Suppressor macrophage (primary cell): ENCODE measurements around the gene ITPR2.
A peak's percentile ranks its signal among the peaks of the same experiment; 100 is the strongest.
"Not testable (repeated sequence)": the region's sequence is repeated elsewhere in the genome, so short reads cannot be mapped to it uniquely, and the experiment has no call there.

ENCODE experiments used
- DNase-seq, 4 experiments: peaks; one replicate each; pipeline ENCODE4 v3.0.0-alpha.2; 2020 to 2022

Gene ITPR2

DNA sequence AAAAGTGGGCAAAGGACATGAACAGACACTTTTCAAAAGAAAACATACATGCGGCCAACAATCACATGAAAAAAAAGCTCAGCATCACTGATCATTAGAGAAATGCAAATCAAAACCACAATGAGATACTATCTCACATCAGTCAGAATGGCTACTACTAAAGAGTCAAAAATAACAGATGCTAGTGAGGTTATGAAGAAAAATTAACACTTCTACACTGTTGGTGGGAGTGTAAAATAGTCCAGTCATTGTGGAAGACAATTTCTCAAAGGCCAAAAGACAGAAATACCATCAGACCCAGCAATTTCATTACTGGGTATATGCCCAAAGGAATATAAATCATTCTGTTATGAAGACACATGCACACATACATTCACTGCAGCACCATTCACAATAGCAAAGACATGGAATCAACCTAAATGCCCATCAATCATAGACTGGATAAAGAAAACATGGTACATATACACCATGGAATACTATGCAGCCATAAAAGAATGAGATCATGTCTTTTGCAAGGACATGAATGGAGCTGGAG lies 103.8 kb downstream of the ITPR2 start:
- not testable (repeated sequence) for DNase-seq

DNA sequence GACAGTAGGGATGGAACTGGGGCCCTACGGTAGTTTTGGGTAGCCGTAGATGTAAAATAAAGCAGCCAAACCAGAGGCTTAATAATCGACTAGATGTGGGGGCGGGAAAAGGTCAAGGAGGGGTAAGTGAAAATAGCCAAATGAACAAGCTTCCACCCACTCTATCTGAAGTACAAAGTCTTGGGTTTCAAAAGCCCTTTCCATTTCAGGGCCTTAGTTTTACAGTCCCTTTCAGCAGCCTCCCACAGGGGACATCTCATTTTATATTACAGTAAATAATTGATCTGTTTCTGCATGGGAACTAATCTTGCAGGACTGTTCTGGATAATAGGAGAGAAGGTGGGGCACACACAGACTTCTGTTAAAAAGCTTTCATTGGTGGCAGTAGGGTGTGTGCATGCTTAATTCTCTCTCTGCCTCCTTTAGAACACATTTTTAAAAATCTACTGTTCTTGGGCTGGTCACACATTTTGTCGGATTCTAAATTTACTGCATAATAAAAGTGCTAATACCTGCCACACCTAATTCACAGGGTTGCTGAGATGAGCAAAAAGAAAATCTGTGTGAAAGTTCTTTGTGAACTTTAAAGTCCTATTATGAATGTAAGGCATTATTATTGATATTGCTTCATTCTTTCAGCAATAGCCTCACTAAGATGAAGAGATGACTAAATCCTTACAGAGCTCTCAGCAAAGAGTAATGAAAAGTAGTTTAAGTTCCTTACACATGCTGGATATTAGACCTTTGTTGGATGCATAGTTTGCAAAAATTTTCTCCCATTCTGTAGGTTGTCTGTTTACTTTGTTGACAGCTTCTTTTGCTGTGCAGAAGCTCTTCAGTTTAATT lies 104.6 kb downstream of the ITPR2 start:
- peak in 3 of 4 experiments; percentile 30 to 46 (median 46) for DNase-seq

DNA sequence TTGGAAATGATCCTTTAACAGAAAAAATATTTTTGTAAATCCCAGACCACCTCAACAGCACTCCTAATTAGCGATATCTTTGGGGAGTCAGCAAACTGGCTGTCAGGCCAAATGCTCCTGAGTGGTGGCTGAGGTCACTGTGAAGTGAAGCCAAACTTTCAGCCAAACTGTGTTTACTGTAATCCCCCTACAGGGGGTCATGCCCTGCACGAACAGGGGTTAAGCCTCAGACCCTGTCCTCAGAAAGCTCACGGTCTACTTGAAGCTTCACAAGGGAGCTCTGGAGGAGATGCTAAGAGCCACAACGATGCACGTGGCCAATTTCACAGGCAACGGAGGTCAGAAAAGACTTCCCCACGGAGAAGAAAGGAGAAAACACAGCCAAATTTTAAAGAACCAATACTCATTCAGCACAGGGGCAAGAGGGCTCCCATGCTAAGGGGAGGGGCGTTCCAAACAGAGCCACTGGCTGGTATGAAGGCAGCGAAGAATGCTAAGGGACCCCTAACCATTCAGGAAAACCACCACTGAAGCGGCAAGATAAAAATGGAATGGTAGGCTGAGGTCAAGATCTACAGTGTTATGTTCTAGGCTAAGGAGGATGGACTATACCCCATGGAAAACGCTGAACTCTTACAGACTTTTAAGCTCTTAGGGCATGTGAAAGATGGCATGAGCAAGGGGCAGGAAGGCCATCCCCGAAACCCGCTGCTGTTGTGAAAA lies 105.4 kb downstream of the ITPR2 start:
- no peak for DNase-seq

DNA sequence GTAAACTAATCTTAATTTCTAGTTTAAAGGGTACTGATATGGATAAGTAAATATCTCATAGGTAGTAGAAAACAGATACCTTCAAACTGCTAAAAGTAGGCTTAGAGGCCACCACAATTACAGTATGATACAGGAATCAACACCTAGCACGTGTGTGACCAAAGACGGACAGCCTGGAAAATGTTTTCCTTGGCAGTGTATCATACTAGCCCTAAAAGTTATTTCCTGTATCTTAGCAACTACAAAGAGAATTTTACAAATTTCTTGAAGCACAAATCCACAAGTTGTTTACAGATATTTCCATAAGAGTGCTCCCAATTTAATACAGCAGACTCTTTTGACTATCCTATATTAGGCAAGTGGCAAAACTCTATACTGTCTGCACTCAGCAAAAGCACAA lies 106.0 kb downstream of the ITPR2 start:
- DNase-seq, result no peak

DNA sequence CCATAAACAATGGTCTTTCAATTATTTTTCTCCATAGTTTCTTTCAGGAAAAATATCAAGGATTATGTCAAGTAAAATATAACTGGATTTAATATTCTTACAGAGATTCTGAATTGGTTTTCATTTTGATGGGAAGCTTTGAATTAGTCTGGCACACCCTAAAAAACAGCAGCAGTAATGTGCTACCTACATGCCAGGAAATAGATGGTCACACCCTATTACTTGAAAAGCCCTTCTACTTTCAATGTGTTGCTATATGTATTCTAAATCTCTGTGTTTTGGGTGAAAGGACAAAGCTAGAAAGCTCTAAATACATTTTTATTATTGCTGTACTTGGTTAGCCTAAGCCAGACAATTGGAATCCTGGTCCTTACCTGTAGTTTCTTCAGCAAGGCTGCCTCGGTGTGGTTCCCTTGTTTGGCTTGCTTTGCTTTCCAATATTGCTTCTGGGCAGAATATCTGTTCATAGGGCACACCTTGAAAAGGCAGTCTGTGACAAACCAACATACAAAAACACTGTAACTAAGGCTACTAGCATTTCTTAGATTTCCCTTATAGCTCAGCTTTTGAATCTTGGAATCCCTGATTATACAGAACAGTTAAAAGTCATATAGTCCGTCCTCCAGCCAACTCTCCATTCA lies 107.6 kb downstream of the ITPR2 start:
- no peak for DNase-seq

DNA sequence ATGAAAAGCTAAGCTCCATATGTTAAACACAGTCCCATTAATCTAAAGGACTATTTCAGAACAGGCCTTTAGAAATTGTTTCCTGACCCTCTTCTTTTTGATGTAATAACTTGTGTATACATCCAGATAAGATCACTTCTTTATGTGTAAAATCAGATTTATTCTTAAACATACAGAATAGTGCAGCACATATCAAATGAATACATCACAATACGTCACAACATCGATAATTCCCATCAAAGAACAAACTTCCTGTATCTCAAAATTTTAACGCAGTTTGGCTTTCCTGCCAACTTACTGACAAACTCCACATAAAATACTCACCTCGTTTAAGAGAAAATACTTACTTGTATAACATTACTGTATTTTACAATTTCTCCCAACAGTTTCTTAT lies 108.7 kb downstream of the ITPR2 start:
- DNase-seq, result no peak

DNA sequence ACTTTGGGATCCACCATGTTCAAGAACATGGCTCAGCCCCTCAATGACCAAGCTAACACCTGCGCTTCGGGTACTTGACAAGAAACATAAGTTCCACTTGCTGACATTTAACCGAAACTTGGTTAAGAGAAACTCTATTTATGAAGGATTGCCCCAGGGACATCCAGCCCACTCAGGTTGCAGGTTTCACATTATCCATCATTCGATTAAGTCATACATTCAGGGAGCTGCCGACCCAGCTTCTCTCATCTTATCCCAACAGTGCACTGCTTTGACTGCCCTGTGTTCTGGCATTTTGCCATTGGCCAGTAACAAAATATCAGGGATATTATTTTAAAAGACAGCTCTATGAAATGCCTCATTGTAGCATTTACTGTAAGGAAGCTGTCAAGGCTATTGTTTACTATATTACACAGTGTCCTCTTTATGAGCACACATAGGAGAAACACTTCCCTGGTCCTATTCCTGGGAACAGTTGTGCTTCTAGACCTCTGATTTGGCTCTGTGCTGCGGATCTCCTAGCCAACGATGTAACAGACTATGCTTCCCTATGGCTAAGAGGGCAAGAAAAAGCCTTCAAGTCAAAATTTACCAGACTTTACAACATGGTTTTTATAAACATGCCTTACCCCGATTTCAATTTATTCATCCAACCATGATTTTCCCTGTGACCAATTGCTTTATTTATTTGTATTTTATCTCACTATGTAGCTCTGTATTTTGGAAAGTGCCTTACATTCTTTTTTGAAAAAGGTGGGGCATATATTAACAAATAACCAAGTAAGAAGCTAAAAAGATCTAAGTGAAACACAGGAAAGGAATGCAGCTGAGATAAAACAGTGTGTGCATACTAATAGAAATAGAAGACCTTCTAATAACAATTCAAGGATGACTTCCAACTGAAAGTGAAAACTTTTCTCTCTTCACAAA lies 109.3 kb downstream of the ITPR2 start:
- no peak for DNase-seq

DNA sequence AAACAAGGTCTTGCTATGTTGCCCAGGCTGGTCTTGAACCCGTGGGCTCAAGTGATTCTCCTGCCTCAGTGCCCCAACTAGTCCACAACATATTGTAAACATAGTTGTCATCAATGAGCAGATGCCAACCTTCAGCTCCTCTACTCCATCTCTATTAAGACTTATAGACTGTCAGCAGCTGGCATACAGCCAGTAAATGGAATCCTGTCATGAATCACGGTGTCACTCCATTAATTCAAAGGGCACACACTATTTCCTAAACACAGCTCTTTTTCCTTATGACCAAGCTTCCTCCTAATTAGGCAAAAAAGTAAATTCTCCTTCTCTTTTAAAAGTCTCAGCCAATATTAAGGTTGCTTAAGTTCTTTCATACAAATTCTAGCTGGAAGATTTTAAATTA lies 111.2 kb downstream of the ITPR2 start:
- peak; percentile 52 to 82 (median 70) for DNase-seq

DNA sequence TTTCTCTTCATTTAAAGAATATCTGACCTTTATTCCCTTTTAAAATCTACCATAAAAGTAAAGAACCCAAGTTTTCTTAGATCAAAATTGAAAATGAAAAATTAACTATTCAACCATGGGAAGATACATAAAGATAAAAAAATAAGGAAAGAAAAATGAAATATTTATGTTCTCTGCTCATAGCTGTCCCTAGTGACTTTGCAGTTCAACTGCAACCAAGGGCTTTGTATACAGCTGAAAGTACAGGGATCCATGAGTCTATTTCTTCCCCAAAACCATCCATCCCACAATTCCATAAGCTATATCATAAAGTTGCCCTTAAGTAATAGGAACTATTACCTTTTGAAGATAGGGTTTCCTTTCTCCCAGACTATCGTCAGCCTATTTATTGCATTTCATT lies 113.1 kb downstream of the ITPR2 start:
- DNase-seq, result no peak

DNA sequence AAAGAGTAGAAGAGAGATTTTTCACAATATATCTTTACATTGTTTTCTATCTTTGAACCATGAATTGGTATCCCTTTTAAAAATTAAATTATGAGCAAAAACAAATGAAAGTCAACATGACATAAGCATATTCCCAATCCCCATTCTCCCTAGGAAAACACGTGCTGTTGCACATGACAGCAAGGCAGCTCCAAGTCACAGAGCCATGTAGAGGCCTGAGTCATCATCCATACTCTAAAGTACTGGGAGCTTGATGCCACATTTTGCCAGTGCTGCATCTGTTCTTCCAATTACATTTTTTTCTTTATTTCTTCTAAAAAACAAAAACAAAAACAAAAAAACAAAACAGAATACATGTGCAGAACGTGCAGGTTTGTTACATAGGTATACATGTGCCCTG lies 115.2 kb downstream of the ITPR2 start:
- DNase-seq, result no peak

DNA sequence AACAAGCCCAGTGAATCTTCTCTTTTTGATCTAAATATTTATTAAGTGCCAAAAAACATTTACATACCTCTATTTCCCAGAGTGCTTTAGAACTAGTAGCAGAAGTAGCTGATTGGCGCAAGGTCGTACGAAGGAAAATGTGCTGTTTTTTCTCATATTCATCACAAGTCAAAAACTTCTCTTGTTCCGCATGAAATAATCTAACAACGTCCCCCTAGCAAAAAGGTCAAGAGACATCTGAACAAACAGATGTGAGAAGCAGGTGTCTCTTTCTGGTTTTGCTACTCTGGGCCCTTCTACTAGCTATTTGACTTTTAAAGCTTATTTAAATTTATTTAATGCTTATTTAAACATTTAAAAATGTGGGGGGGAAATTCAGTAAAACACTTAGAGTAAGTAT lies 117.8 kb downstream of the ITPR2 start:
- no peak for DNase-seq

DNA sequence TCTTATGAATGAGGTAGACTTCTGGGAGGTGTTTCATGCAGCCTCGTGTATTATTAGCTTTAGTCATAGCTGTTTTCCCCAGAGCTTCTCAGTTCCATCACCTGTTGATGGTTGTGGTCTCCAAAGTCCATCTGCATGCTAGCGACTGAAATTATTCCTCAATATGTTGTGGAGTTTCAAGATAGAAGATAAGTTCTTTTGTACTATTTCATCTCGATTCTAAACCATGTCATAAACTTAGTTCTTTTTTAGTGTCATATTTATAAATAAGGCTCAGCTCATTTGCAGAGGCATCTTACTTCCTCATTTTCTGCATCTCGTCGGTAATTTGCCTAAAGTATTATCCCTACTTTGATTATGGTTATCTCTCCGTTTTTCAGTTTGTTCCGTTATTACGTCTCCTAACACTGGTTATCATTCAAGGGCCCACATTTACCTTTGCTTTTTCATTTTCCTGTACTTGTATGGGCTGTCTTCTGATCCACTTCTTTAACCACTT lies 119.1 kb downstream of the ITPR2 start:
- no peak for DNase-seq

DNA sequence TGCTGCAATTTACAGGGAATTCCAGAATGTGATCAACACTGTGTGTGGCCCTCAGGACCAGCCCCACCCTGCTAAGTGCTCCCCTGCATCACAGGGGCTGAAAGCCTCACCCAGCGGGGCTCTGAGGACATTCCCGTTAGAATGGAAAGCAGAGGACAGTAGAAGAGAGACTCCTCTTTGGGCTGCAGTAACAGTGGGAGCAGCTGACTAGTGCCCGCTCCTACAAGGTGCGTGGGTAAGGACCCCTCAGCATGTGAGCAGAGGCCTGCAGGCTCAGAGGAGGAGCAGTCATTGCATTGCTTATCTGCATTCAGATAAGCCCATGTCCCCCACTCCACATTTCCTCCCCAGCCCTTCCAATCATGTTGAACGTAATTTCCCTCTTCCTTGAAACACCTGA lies 120.1 kb downstream of the ITPR2 start:
- no peak for DNase-seq

DNA sequence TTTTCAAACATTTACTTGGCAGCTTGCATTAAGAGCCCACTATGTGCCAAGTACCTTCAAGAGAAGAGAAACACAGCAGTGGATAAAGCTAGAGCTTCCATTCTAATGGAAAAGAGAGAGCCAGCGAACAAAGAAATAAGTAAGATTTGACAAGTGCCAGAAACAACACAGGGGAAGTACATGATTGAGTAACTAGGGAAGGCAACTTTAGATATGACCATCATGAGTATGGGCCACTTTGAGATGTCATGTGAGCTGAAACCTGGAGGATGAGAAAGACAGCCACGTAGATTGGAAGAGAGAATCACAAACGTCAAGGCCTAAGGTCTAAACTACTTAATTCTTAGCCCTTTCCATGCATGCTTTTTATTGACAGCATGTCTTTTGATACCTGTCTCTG lies 121.4 kb downstream of the ITPR2 start:
- peak; percentile 15 to 56 (median 42) for DNase-seq

DNA sequence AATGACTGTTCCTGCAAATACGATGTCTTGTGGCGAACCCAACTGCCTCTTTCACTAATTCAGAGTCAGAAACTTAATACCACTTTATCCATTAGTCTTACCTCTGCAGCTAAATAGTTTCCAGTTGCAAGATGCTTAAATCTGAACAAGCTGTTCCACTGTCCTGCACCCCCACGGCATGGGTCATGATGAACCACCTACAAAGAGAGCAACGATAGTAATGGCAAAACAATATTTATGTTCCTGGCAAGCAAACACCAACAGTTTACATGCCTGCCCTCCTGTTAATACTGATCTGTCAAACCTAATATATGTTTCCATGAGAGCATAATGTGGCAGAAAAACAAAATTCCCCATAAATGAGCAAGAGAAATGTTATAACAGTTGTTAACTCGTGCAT lies 121.9 kb downstream of the ITPR2 start:
- DNase-seq, result no peak

DNA sequence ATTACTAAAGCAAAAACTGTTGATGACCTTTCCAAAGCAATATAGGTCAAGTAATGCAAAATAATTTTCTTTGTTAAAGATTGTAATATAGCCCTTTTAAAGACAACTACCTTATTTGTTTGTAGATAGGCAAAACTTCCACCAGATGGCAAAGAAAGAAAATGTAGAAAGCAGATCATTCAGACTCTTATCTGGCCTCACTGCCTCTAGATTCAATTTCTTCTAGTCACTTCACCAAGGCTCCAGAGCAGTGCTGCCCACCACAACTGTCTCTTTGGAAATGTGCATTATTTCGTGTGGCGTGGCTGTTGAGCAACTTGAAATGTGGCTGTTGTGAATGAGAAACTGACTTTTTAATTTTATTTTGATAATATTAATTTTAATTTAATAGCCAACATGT lies 127.1 kb downstream of the ITPR2 start:
- peak in 1 of 4 experiments; percentile 9 for DNase-seq

DNA sequence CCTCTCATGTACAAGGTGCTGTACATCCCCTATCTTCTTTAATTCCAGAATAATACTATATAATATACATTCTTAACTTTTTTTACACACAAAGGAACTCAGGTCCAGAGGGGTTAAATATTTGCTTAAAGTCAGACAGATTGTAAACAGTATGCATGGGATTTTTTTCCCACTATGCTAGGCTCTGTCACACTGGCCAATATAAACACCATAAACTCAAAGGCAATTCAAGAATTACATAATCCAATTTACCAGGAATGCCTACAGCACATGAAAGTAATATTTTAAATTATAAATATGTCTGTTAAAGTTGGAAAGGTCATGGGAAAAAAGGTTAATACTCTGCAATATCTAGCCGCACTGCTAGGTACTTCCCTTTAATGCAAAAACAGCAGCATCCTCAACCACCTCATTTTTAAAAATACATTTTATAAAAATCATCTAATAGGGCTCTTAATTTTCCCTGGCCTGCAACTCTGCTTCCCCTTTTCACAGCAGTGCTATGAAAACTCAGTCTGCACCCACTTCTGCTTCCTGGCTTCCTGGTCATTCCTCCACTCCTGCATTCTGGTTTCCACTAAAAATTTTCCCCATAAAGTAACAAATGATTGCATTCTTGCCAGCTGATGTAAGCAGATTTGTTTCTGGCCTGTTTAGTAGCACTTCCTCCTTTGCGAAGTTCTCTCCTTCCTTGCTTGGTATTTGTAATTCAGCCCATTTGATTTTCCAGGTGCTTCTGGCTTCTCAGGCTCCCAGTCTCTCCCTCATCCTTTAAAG lies 128.1 kb downstream of the ITPR2 start:
- DNase-seq, result peak; percentile 74 to 92 (median 86)

DNA sequence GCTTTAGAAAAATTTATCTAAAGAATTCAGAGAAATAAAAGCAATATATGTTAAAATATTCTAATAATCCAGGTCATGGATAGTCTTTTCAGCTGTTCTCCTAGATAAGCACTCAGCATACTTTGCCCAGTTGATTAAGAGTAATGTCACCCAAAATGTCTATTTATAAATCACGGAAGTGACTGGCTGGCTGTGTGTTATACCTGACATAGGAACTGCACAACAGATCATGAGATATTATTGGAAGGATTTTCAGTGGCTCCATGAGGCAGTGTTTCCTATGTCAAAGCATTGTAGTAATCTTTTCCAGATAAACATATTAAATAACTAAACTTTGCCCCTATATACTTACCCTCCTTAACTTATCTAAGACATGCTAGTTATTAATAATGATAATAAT lies 128.8 kb downstream of the ITPR2 start:
- DNase-seq, result peak in 2 of 4 experiments; percentile 40 to 47

DNA sequence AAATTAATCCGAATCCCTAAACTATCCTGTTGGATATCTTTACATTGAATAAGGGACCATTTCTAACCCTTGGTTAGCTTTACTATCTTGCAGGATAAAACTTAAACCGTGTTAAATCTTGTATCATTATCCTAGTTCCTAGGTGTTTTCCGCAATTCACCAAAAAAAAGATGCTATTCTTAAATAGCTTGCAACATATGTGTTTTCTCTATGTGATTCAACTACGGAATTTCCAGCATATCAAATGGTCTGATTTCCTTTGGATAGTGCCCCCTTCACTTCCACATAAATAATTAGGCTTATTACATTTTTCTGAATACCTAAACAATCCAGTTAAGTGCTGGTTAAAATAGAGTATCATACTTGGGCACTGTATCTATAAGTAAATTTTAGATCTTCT lies 130.3 kb downstream of the ITPR2 start:
- no peak for DNase-seq

DNA sequence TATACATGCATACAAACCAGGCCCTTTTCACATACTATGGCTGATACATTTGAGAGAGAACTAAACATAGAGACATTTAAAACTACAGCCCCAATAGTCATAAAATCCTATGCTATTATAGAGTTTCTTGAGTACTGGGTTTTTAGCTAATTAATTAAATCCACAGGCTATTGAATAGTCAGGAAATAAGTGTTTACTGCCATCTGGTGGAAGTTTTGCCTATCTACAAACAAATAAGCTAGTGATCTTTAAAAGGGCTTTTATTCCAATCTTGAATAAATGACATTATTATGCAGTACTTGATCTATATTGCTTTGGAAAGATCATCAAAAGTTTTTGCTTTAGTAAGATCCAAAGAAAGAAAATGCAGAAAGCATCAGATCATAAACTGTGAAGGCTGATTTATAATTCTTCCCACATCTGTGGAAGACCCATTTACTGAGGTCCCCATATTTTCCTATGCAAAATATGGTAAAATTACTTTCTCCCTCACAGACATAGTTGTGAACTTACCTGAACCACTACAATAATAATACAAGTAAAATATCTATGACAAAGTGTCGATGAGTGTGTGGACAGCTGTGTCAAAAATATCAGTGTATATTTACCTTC lies 131.3 kb downstream of the ITPR2 start:
- peak in 3 of 4 experiments; percentile 20 to 64 (median 55) for DNase-seq

DNA sequence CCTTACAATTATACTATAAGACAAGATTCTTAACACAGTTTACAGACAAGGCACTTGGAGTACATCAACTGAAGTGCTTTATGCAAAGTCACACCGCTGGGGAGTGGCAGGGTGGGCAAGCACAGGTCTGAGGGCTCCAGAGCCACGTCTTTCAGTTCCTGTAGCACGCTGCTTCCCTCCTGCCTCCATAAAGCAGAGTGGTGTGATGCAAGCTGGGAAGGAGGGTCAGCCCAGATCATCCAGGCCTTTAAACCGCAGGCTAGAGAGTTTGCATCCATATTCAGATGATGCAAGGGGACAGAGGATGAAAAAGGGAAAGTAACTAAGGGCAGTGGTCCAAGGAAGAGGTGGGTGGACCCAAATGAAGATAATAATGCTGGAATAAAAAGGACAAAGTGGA lies 132.6 kb downstream of the ITPR2 start:
- DNase-seq, result no peak
